ENCODE results near the gene BOK. TPM values are rescaled to one million over a fixed set of nuclear protein-coding genes. Genes with fewer than 3 reads are reported as not detected.

BOK gene
- total and polyA plus RNA-seq, 2 of the 13 experiments (the other 11 are each of a cell fraction or from before 2014, with no cell fraction given): 35.5 to 39.2 TPM

DNA sequence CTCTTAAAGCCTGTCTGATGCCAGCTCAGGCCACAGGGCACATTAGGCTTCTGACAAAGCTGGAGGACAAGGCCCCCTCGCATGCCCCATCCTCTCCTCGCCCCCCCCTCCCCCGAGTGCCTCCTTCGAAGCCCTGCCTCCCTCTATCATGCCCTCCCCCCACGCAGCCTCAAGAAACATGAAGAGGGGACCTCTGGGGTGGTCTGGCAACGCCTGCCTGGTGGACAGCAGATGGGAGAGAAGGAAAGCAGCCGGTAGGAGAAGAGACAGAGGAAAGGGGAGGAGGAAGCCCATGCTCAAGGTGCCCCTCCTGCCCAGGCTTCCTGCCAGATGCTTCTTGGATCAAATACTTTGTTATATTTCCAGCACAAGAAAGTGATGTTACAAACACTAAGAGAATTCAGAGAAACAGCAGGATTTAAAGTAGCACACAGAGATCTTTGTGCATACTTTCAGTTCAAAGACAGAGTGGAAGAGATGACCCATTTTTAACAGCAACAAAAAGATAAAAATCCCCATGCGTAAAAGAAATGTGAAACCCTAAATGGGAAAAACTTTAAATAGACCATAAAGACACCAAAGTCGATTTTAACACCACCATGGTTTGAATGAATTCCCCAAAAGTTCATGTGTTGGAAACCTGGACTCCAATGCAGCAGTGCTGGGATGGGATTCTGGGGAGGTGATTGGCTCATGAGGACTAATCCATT, 19.0 kb downstream of the BOK start:
- TF ChIP-seq ONECUT2 (CRISPR knock-in tag; IDR thresholded peaks at IDR 0.05) (no peak), ZNF766 (CRISPR knock-in tag; IDR thresholded peaks at IDR 0.05; ENCODE audit: borderline replicate concordance) (no peak), ZFP41 (CRISPR knock-in tag; IDR thresholded peaks at IDR 0.05; ENCODE audit: borderline replicate concordance) (no peak), NCOR1 (IDR thresholded peaks at IDR 0.05; ENCODE audit: borderline replicate concordance, low read length) (no peak), PHF21A (CRISPR knock-in tag; IDR thresholded peaks at IDR 0.05) (no peak), HDAC2 (CRISPR knock-in tag; IDR thresholded peaks at IDR 0.05) (no peak), ZBTB38 (CRISPR knock-in tag; IDR thresholded peaks at IDR 0.05) (no peak), ZMYM2 (CRISPR knock-in tag; IDR thresholded peaks at IDR 0.05) (no peak)
- TF ChIP-seq, protein P1, sequence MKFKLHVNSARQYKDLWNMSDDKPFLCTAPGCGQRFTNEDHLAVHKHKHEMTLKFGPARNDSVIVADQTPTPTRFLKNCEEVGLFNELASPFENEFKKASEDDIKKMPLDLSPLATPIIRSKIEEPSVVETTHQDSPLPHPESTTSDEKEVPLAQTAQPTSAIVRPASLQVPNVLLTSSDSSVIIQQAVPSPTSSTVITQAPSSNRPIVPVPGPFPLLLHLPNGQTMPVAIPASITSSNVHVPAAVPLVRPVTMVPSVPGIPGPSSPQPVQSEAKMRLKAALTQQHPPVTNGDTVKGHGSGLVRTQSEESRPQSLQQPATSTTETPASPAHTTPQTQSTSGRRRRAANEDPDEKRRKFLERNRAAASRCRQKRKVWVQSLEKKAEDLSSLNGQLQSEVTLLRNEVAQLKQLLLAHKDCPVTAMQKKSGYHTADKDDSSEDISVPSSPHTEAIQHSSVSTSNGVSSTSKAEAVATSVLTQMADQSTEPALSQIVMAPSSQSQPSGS (CRISPR knock-in tag; IDR thresholded peaks at IDR 0.05): no peak
- TF ChIP-seq, protein P2, sequence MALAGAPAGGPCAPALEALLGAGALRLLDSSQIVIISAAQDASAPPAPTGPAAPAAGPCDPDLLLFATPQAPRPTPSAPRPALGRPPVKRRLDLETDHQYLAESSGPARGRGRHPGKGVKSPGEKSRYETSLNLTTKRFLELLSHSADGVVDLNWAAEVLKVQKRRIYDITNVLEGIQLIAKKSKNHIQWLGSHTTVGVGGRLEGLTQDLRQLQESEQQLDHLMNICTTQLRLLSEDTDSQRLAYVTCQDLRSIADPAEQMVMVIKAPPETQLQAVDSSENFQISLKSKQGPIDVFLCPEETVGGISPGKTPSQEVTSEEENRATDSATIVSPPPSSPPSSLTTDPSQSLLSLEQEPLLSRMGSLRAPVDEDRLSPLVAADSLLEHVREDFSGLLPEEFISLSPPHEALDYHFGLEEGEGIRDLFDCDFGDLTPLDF (CRISPR knock-in tag; IDR thresholded peaks at IDR 0.05): no peak
- Histone ChIP-seq H4K20me1 (ENCODE audit: insufficient read depth, low read length) (no peaks in the 10 kb centered on the region), H3K4me2 (ENCODE audit: low read depth, low read length) (no peak overlapping the region), H3K9me3 (ENCODE audit: low read length) (no peaks in the 10 kb centered on the region), H3K4me3 (replicated peaks in 1 of 3; ENCODE audit: insufficient read depth in 1 of 3, low read depth in 2 of 3, low read length in 3 of 3) (no peak overlapping the region), H3K36me3 (replicated peaks in 1 of 2; ENCODE audit: control insufficient read depth in 1 of 2, insufficient read depth in 2 of 2, low read length in 2 of 2) (peaks cover 4 to 16% of the 10 kb centered on the region in 2 experiments; a peak in 3 of 5 replicates), H3K79me2 (ENCODE audit: insufficient read depth, low read length) (no peaks in the 10 kb centered on the region), H3K9ac (ENCODE audit: insufficient read depth, low read depth, low read length) (no peak overlapping the region), H3K27ac (ENCODE audit: extremely low read length, insufficient read depth, low read length) (no peak overlapping the region), H3K4me1 (ENCODE audit: insufficient read depth, low read length) (peaks cover 8% of the 10 kb centered on the region), H2AFZ (ENCODE audit: low read length) (no peak overlapping the region), H3K27me3 (ENCODE audit: control insufficient read depth in 1 of 2, insufficient read depth in 2 of 2, low read length in 2 of 2) (no peaks in the 10 kb centered on the region)
- no peak for DNase-seq (ENCODE audit: low spot score)
- no peak for FAIRE-seq
- in situ Hi-C loops (cut with HindIII; ENCODE audit: extremely low pct_ligation_motif_present, low pct_unique_long_range_greater_than_20kb): no loop called here
- no TSS peak for BruUV-seq (replicated peaks)
- CTCF ChIA-PET (ENCODE audit: low intra/inter-chr PET ratio, low total read pairs): no interaction called here
- WGBS (ENCODE audit: low lambda C conversion rate): 85% methylated on average over 9 of the region's 9 CpGs
- ATAC-seq: no peak
- intact Hi-C loops (cut with micrococcal nuclease; ENCODE audit: unreplicated experiment): no loop called here
- POLR2A ChIA-PET: no interaction called here
